HEK293 (cell line): ENCODE data around the gene CIRBP.

Experiments used
- BCL11A ChIP-seq: fragments of 450-650 bp; formaldehyde crosslinking; IDR thresholded peaks from 2 replicates; pipeline ENCODE4 v1.5.1; 2016; ENCODE audit warnings: low read depth, missing biosample characterization, missing genetic modification characterization
- GLIS1 ChIP-seq: fragments of 450-650 bp; formaldehyde crosslinking; IDR thresholded peaks from 2 replicates; pipeline ENCODE4 v1.5.1; 2016; ENCODE audit warnings: missing biosample characterization, missing genetic modification characterization
- IKZF3 ChIP-seq: fragments of 450-650 bp; IDR thresholded peaks from 2 replicates; pipeline ENCODE4 v1.5.0; 2018; ENCODE audit warnings: missing biosample characterization, mild to moderate bottlenecking, missing genetic modification characterization, moderate library complexity
- KLF10 ChIP-seq: fragments of 450-650 bp; IDR thresholded peaks from 2 replicates; pipeline ENCODE4 v1.5.1; 2018; ENCODE audit warnings: missing biosample characterization, mild to moderate bottlenecking, missing genetic modification characterization
- KLF9 ChIP-seq: fragments of 450-650 bp; formaldehyde crosslinking; IDR thresholded peaks from 2 replicates; pipeline ENCODE4 v1.5.1; 2016; ENCODE audit warnings: missing biosample characterization, missing genetic modification characterization, low read depth
- PRDM6 ChIP-seq: fragments of 450-650 bp; formaldehyde crosslinking; IDR thresholded peaks from 2 replicates; pipeline ENCODE4 v1.5.1; 2017; ENCODE audit warnings: missing biosample characterization, missing genetic modification characterization
- SP3 ChIP-seq: fragments of 450-650 bp; formaldehyde crosslinking; IDR thresholded peaks from 2 replicates; pipeline ENCODE4 v1.5.1; 2016; ENCODE audit warnings: missing biosample characterization, missing genetic modification characterization
- ZBTB1 ChIP-seq: fragments of 450-650 bp; formaldehyde crosslinking; IDR thresholded peaks from 2 replicates; pipeline ENCODE4 v1.5.1; 2016; ENCODE audit warnings: missing biosample characterization, missing genetic modification characterization
- ZBTB10 ChIP-seq: fragments of 450-650 bp; formaldehyde crosslinking; IDR thresholded peaks from 2 replicates; pipeline ENCODE4 v1.5.1; 2016; ENCODE audit warnings: missing biosample characterization, missing genetic modification characterization
- ZBTB8A ChIP-seq: fragments of 450-650 bp; formaldehyde crosslinking; IDR thresholded peaks from 2 replicates; pipeline ENCODE4 v1.5.1; 2016; ENCODE audit warnings: missing biosample characterization, missing genetic modification characterization
- ZNF157 ChIP-seq: fragments of 450-650 bp; formaldehyde crosslinking; IDR thresholded peaks from 2 replicates; pipeline ENCODE4 v1.5.1; 2016; ENCODE audit warnings: missing biosample characterization, missing genetic modification characterization
- ZNF16 ChIP-seq: fragments of 450-650 bp; formaldehyde crosslinking; IDR thresholded peaks from 2 replicates; pipeline ENCODE4 v1.5.1; 2016; ENCODE audit warnings: low read depth, missing biosample characterization, missing genetic modification characterization
- ZNF19 ChIP-seq: fragments of 450-650 bp; formaldehyde crosslinking; IDR thresholded peaks from 2 replicates; pipeline ENCODE4; 2016; ENCODE audit warnings: missing biosample characterization, missing genetic modification characterization, low read depth
- ZNF335 ChIP-seq: fragments of 450-650 bp; formaldehyde crosslinking; conservative IDR thresholded peaks from 2 replicates; pipeline ENCODE4 v1.5.1; 2016; ENCODE audit warnings: missing biosample characterization, missing genetic modification characterization
- ZNF37A ChIP-seq: fragments of 450-650 bp; IDR thresholded peaks from 2 replicates; pipeline ENCODE4 v1.5.1; 2018; ENCODE audit warnings: missing biosample characterization, missing genetic modification characterization
- ZNF394 ChIP-seq: fragments of 450-650 bp; formaldehyde crosslinking; IDR thresholded peaks from 2 replicates; pipeline ENCODE4 v1.5.1; 2016; ENCODE audit warnings: missing biosample characterization, missing genetic modification characterization, mild to moderate bottlenecking, moderate library complexity, borderline replicate concordance
- ZNF513 ChIP-seq: fragments of 450-650 bp; IDR thresholded peaks from 2 replicates; pipeline ENCODE4 v1.5.1; 2018; ENCODE audit warnings: missing biosample characterization, missing genetic modification characterization
- ZNF558 ChIP-seq: fragments of 450-650 bp; formaldehyde crosslinking; IDR thresholded peaks from 2 replicates; pipeline ENCODE4 v1.5.1; 2016; ENCODE audit warnings: missing biosample characterization, missing genetic modification characterization
- ZNF560 ChIP-seq: fragments of 450-650 bp; formaldehyde crosslinking; IDR thresholded peaks from 2 replicates; pipeline ENCODE4 v1.5.1; 2017; ENCODE audit warnings: missing biosample characterization, missing genetic modification characterization, borderline replicate concordance
- ZNF624 ChIP-seq: fragments of 450-650 bp; formaldehyde crosslinking; IDR thresholded peaks from 2 replicates; pipeline ENCODE4 v1.5.1; 2017; ENCODE audit warnings: missing biosample characterization, missing genetic modification characterization
- ZNF692 ChIP-seq: fragments of 450-650 bp; formaldehyde crosslinking; IDR thresholded peaks from 2 replicates; pipeline ENCODE4 v1.5.1; 2016; ENCODE audit warnings: missing biosample characterization, missing genetic modification characterization
- ZNF768 ChIP-seq: fragments of 450-650 bp; formaldehyde crosslinking; IDR thresholded peaks from 2 replicates; pipeline ENCODE4 v1.5.1; 2018; ENCODE audit warnings: missing biosample characterization, mild to moderate bottlenecking, missing genetic modification characterization
- ZNF777 ChIP-seq: fragments of 450-650 bp; formaldehyde crosslinking; IDR thresholded peaks from 2 replicates; pipeline ENCODE4 v1.5.1; 2017; ENCODE audit warnings: missing biosample characterization, missing genetic modification characterization, borderline replicate concordance
- TF ChIP-seq, protein P1 (sequence below): fragments of 450-650 bp; formaldehyde crosslinking; IDR thresholded peaks from 2 replicates; pipeline ENCODE4 v1.5.1; 2016; ENCODE audit warnings: missing biosample characterization, missing genetic modification characterization
- TF ChIP-seq, protein P2 (sequence below): fragments of 450-650 bp; formaldehyde crosslinking; IDR thresholded peaks from 2 replicates; pipeline ENCODE4 v1.5.1; 2016; ENCODE audit warnings: missing biosample characterization, missing genetic modification characterization, low read depth
- TF ChIP-seq, protein P3 (sequence below): fragments of 450-650 bp; formaldehyde crosslinking; IDR thresholded peaks from 2 replicates; pipeline ENCODE4 v1.5.1; 2016; ENCODE audit warnings: missing biosample characterization, missing genetic modification characterization

CIRBP gene

DNA sequence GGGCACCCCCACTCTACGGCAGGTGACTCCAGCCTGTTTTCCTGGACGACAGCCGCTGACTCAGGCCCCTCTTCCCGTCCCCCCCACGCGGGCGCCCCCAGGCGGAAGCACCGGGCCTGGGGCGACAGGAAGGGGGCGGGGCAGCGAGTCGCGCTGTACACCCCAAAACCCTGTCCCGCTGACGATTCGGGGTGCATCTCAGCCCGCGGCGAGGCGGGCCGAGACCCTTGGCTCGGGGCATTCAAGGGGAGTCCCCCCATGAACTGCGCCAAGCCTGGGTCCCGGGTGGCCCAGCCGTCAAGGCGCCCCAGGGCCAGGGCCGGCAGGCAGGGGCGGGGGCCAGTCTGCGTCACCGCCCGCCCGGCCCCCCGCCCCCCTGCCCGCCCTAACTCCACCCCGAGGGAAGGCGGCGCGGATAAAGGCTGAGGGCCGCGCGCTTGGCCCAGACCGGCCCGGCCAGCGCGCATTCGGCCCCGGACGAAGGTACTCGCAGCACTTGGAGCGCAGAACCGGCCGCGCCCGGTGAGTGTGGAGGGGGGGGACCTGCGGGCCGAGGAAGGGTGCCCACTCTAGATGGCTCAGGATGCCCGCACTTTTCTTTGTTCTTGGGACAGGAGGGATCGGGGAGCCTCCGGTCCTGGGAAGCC, 20.9 kb upstream of the CIRBP start, which contains the start of gene MIDN (continued):
- TF ChIP-seq PRDM6 (tag by site-specific recombination) (no peak), KLF9 (tag by site-specific recombination) (peak; percentile 4; the same call in 1 of the 2 replicates), ZBTB1 (tag by site-specific recombination) (no peak), ZBTB10 (tag by site-specific recombination) (peak; percentile 79), SP3 (peak; percentile 93), ZNF335 (tag by site-specific recombination) (peak; percentile 88), ZNF37A (no peak), ZNF558 (tag by site-specific recombination) (no peak), ZNF768 (no peak), ZNF560 (tag by site-specific recombination) (no peak), ZNF19 (no peak), IKZF3 (tag by site-specific recombination) (peak; percentile 85; the same call in 1 of the 2 replicates), ZNF624 (tag by site-specific recombination) (no peak), ZNF777 (tag by site-specific recombination) (0 out of 2 replicates have a peak, but pooled peaks have one; percentile 21), ZNF513 (no peak), ZNF692 (0 out of 2 replicates have a peak, but pooled peaks have one; percentile 56), GLIS1 (tag by site-specific recombination) (0 out of 2 replicates have a peak, but pooled peaks have one; percentile 89), BCL11A (tag by site-specific recombination) (no peak), ZNF394 (tag by site-specific recombination) (peak; percentile 41; the same call in 1 of the 2 replicates), ZNF16 (no peak), KLF10 (no peak), ZNF157 (tag by site-specific recombination) (no peak), ZBTB8A (tag by site-specific recombination) (peak; percentile 81)
- TF ChIP-seq, protein P1, sequence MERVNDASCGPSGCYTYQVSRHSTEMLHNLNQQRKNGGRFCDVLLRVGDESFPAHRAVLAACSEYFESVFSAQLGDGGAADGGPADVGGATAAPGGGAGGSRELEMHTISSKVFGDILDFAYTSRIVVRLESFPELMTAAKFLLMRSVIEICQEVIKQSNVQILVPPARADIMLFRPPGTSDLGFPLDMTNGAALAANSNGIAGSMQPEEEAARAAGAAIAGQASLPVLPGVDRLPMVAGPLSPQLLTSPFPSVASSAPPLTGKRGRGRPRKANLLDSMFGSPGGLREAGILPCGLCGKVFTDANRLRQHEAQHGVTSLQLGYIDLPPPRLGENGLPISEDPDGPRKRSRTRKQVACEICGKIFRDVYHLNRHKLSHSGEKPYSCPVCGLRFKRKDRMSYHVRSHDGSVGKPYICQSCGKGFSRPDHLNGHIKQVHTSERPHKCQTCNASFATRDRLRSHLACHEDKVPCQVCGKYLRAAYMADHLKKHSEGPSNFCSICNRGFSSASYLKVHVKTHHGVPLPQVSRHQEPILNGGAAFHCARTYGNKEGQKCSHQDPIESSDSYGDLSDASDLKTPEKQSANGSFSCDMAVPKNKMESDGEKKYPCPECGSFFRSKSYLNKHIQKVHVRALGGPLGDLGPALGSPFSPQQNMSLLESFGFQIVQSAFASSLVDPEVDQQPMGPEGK (tag by site-specific recombination), result no peak
- TF ChIP-seq, protein P2, sequence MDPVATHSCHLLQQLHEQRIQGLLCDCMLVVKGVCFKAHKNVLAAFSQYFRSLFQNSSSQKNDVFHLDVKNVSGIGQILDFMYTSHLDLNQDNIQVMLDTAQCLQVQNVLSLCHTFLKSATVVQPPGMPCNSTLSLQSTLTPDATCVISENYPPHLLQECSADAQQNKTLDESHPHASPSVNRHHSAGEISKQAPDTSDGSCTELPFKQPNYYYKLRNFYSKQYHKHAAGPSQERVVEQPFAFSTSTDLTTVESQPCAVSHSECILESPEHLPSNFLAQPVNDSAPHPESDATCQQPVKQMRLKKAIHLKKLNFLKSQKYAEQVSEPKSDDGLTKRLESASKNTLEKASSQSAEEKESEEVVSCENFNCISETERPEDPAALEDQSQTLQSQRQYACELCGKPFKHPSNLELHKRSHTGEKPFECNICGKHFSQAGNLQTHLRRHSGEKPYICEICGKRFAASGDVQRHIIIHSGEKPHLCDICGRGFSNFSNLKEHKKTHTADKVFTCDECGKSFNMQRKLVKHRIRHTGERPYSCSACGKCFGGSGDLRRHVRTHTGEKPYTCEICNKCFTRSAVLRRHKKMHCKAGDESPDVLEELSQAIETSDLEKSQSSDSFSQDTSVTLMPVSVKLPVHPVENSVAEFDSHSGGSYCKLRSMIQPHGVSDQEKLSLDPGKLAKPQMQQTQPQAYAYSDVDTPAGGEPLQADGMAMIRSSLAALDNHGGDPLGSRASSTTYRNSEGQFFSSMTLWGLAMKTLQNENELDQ (tag by site-specific recombination), result no peak
- TF ChIP-seq, protein P3, sequence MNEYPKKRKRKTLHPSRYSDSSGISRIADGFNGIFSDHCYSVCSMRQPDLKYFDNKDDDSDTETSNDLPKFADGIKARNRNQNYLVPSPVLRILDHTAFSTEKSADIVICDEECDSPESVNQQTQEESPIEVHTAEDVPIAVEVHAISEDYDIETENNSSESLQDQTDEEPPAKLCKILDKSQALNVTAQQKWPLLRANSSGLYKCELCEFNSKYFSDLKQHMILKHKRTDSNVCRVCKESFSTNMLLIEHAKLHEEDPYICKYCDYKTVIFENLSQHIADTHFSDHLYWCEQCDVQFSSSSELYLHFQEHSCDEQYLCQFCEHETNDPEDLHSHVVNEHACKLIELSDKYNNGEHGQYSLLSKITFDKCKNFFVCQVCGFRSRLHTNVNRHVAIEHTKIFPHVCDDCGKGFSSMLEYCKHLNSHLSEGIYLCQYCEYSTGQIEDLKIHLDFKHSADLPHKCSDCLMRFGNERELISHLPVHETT (tag by site-specific recombination), result no peak
